ENCODE results near the gene CBY2.

- TF ChIP-seq, protein P1, sequence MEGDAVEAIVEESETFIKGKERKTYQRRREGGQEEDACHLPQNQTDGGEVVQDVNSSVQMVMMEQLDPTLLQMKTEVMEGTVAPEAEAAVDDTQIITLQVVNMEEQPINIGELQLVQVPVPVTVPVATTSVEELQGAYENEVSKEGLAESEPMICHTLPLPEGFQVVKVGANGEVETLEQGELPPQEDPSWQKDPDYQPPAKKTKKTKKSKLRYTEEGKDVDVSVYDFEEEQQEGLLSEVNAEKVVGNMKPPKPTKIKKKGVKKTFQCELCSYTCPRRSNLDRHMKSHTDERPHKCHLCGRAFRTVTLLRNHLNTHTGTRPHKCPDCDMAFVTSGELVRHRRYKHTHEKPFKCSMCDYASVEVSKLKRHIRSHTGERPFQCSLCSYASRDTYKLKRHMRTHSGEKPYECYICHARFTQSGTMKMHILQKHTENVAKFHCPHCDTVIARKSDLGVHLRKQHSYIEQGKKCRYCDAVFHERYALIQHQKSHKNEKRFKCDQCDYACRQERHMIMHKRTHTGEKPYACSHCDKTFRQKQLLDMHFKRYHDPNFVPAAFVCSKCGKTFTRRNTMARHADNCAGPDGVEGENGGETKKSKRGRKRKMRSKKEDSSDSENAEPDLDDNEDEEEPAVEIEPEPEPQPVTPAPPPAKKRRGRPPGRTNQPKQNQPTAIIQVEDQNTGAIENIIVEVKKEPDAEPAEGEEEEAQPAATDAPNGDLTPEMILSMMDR (IDR thresholded peaks at IDR 0.05): no peak
- TF ChIP-seq POLR2A (IDR thresholded peaks at IDR 0.05): no peak
Observed at GRCh38 chr13:45659536-45659935, 42.6 kb upstream of the CBY2 start.
